Thyroid gland (tissue), 4 donors: ENCODE data around the gene PRM2. TPM values are rescaled to one million over a fixed set of nuclear protein-coding genes. Genes with fewer than 3 reads are reported as not detected.

Source experiments
- DNase-seq, 2 donors: peaks; one replicate each; pipeline ENCODE4 v3.0.0-alpha.2; 2019
- H3K27ac ChIP-seq, 3 donors: fragments of 200-600 bp; sonication (generic); 1 replicate in 2 of 3; 2 replicates in 1 of 3; pipeline ENCODE4 v1.5.1; 2016 to 2019; ENCODE audit warnings: mild to moderate bottlenecking in 1 of 3, moderate library complexity in 1 of 3
- H3K27me3 ChIP-seq: fragments of 200-600 bp; sonication (generic); one replicate; pipeline ENCODE4 v1.5.1; 2019
- H3K36me3 ChIP-seq, 2 donors: fragments of 200-600 bp; sonication (generic); one replicate each; pipeline ENCODE4 v1.5.1; 2016 to 2019
- H3K4me1 ChIP-seq, 2 donors: fragments of 200-600 bp; sonication (generic); one replicate each; pipeline ENCODE4 v1.5.1; 2017 to 2019
- H3K4me3 ChIP-seq, 3 donors: fragments of 200-600 bp; sonication (generic); replicated peaks in 1 of 3; 1 replicate in 2 of 3; 2 replicates in 1 of 3; pipeline ENCODE4 v1.5.1; 2016; ENCODE audit warnings: mild to moderate bottlenecking in 1 of 3
- H3K9me3 ChIP-seq: fragments of 200-600 bp; sonication (generic); one replicate; pipeline ENCODE4 v1.5.1; 2017
- POLR2A ChIP-seq, 2 donors: fragments of 450-650 bp; IDR thresholded peaks; one replicate each; pipeline ENCODE4 v1.6.1; 2017; ENCODE audit warnings: antibody characterized with exemption in 2 of 2, mild to moderate bottlenecking in 2 of 2, moderate library complexity in 1 of 2
- WGBS, 2 donors: methylation state at CpG; one replicate each; pipeline ENCODE4 v1.1.5; 2017; 5-methylcytosine and 5-hydroxymethylcytosine counted together
- intact Hi-C: fragments of 100-400 bp; cut with DNase I; formaldehyde crosslinking; loops from one replicate; pipeline ENCODE4 v1.15.1; 2023
- total RNA-seq, 4 donors: library from RNA; depleted of rRNA; stranded (reverse); fragments of >200 nt; gene quantifications; one replicate each; pipeline ENCODE4 v1.2.3, GENCODE V29; 2016
- TF ChIP-seq, protein P1 (sequence below), 6 experiments: fragments of 200-600 bp in 3 of 6; fragments of 450-650 bp in 3 of 6; sonication (generic) in 3 of 6; IDR thresholded peaks; one replicate each; pipeline ENCODE4 v1.5.1; 2016 to 2019; ENCODE audit warnings: antibody characterized with exemption in 6 of 6, mild to moderate bottlenecking in 2 of 6, inconsistent platforms in 1 of 6, moderate library complexity in 1 of 6

Gene PRM2
- total RNA-seq, 4 donors from 2014 or later = 8.2 to 64.4 TPM; not detected in 2

DNA sequence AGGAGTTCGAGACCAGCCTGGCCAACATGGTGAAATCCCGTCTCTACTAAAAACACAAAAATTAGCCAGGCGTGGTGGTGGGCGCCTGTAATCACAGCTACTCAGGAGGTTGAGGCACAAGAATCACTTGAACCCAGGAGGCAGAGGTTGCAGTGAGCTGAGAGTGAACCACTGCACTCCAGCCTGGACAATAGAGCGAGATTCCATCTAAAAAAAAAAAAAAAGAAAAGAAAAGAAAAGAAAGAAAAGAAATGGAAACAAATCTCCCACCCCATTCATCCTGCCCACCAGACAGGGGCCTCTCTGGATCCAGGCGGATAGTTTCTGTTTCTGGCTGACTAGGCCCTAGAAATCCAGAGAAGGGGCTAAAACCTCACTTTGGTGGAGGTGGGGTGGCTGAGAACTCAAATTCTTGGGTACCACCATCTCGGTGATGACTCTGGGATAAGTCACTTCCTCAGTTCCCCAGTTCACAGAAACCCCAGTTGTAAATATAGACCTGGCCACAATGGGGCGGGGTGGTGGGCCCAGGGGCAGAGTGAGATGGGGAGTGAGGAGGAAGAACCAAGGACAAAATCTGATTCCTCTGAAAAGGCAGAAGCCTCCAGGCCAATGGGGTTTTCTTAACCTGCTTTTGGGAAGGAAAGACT, 42.4 kb downstream of the PRM2 start:
- Histone ChIP-seq H3K9me3 (no peaks in the 10 kb centered on the region), H3K36me3 (no peaks in the 10 kb centered on the region), H3K27ac (no peak overlapping the region), H3K4me3 (no peak overlapping the region), H3K4me1 (peaks cover 0 to 12% of the 10 kb centered on the region in 2 donors), H3K27me3 (no peaks in the 10 kb centered on the region)
- 74 to 86% methylated on average over 8 of the region's 8 CpGs for WGBS, 2 donors
- intact Hi-C loops = no loop called here
- no peak for DNase-seq
- no peak for TF ChIP-seq POLR2A (IDR thresholded peaks at IDR 0.05)
- TF ChIP-seq, protein P1, sequence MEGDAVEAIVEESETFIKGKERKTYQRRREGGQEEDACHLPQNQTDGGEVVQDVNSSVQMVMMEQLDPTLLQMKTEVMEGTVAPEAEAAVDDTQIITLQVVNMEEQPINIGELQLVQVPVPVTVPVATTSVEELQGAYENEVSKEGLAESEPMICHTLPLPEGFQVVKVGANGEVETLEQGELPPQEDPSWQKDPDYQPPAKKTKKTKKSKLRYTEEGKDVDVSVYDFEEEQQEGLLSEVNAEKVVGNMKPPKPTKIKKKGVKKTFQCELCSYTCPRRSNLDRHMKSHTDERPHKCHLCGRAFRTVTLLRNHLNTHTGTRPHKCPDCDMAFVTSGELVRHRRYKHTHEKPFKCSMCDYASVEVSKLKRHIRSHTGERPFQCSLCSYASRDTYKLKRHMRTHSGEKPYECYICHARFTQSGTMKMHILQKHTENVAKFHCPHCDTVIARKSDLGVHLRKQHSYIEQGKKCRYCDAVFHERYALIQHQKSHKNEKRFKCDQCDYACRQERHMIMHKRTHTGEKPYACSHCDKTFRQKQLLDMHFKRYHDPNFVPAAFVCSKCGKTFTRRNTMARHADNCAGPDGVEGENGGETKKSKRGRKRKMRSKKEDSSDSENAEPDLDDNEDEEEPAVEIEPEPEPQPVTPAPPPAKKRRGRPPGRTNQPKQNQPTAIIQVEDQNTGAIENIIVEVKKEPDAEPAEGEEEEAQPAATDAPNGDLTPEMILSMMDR (IDR thresholded peaks at IDR 0.05) = no peak

GRCh38 chr16:11232852-11233726, 43.2 kb downstream of the PRM2 start:
- Histone ChIP-seq H3K27ac (peak overlapping the region in 2 of 3 donors; percentile 1 to 17), H3K36me3 (no peaks in the 10 kb centered on the region), H3K9me3 (no peaks in the 10 kb centered on the region), H3K27me3 (no peaks in the 10 kb centered on the region), H3K4me1 (peaks cover 0 to 12% of the 10 kb centered on the region in 2 donors), H3K4me3 (no peak overlapping the region)
- DNase-seq = peak; percentile 22 to 28
- 70 to 76% methylated on average over 6 to 27 of the region's 35 CpGs for WGBS, 2 donors
- TF ChIP-seq, protein P1 (IDR thresholded peaks at IDR 0.05) = no peak
- no peak for TF ChIP-seq POLR2A (IDR thresholded peaks at IDR 0.05)
- intact Hi-C loops = no loop called here

- no peak for DNase-seq
- 85 to 86% methylated on average over 2 of the region's 3 CpGs for WGBS, 2 donors
- Histone ChIP-seq H3K27me3 (no peaks in the 10 kb centered on the region), H3K9me3 (no peaks in the 10 kb centered on the region), H3K27ac (peak overlapping the region in 2 of 3 donors; percentile 1 to 17), H3K4me3 (no peak overlapping the region), H3K36me3 (no peaks in the 10 kb centered on the region), H3K4me1 (peaks cover 0 to 7% of the 10 kb centered on the region in 2 donors)
- intact Hi-C loops = no loop called here
- TF ChIP-seq POLR2A (IDR thresholded peaks at IDR 0.05) = no peak
- TF ChIP-seq, protein P1 (IDR thresholded peaks at IDR 0.05) = no peak
These were observed 43.9 kb downstream of the PRM2 start for GRCh38 chr16:11232302-11232851.

DNA sequence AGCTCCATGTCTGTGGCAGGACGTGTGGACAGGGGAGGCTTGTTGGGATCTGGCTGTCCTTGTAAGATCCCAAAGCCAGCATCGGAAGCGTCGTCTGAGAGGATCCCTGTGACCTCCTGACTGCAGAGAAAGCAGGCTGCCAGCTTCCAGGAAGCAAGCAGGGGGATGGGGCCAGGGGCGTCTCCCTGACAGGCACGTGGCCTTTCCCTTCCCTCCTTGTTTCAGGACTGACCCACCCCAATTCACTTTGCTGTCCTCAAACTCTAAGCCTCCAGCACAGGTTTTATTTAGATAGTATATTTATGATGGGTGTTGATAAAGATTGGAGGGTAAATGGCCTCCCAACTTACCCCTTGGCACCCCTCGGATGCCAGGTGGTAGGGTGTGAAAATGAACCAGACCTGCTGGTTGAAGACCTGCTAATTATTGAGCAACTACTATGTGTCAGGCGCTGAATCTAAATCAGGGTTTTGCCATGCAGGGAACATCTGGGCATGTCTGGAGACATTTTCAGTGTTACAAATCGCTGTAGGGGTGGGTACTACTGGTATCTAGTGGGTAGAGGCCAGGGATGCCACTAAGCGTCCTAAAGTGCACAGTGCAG, 44.8 kb downstream of the PRM2 start:
- DNase-seq = no peak
- TF ChIP-seq, protein P1 (IDR thresholded peaks at IDR 0.05) = no peak
- TF ChIP-seq POLR2A (IDR thresholded peaks at IDR 0.05) = no peak
- WGBS, 2 donors = 75 to 85% methylated on average over 10 of the region's 10 CpGs
- H3K27me3 ChIP-seq = no peaks in the 10 kb centered on the region
- H3K4me3 ChIP-seq = no peak overlapping the region
- no peaks in the 10 kb centered on the region for H3K36me3 ChIP-seq
- no peaks in the 10 kb centered on the region for H3K9me3 ChIP-seq
- no peak overlapping the region for H3K27ac ChIP-seq
- intact Hi-C loops = no loop called here
- H3K4me1 ChIP-seq = peaks cover 0 to 4% of the 10 kb centered on the region in 2 donors
